Measurements from ENCODE around the gene MYT1.

- TF ChIP-seq CTCF (conservative IDR thresholded peaks at IDR 0.05) (no peak), ZFX (IDR thresholded peaks at IDR 0.05) (no peak)
These were observed 56.2 kb downstream of the MYT1 start for GRCh38 chr20:64220420-64220819.
